Liver (tissue), 9 donors: ENCODE results near the gene LMNTD2. TPM values are rescaled to one million over a fixed set of nuclear protein-coding genes. Genes with fewer than 3 reads are reported as not detected.

Experiments
- DNase-seq: peaks from one replicate; pipeline ENCODE4 v3.0.0-alpha.2; 2017; ENCODE audit warnings: low spot score
- H3K27ac ChIP-seq, 2 donors: one replicate each; pipeline ENCODE4 v1.7.0; 2013; ENCODE audit warnings: inconsistent platforms in 2 of 2, low read length in 2 of 2, control low read depth in 1 of 2, low read depth in 1 of 2, mild to moderate bottlenecking in 1 of 2
- H3K27me3 ChIP-seq, 4 donors: one replicate each; pipeline versions ENCODE4 v1.6.1 to v1.7.0; 2013; ENCODE audit warnings: low read length in 3 of 4, inconsistent platforms in 1 of 4, mild to moderate bottlenecking in 1 of 4, moderate library complexity in 1 of 4; ENCODE audit not compliant: control insufficient read depth in 4 of 4, insufficient read depth in 4 of 4
- H3K36me3 ChIP-seq, 4 donors: one replicate each; pipeline versions ENCODE4 v1.6.1 to v1.7.0; 2013; ENCODE audit warnings: low read length in 3 of 4, mild to moderate bottlenecking in 3 of 4, low read depth in 1 of 4, moderate library complexity in 1 of 4; ENCODE audit not compliant: control insufficient read depth in 4 of 4, insufficient read depth in 3 of 4
- H3K4me1 ChIP-seq, 4 donors: one replicate each; pipeline versions ENCODE4 v1.6.1 to v1.7.0; 2013; ENCODE audit warnings: low read length in 3 of 4, mild to moderate bottlenecking in 3 of 4, moderate library complexity in 1 of 4; ENCODE audit not compliant: control insufficient read depth in 4 of 4, insufficient read depth in 4 of 4
- H3K4me3 ChIP-seq, 3 donors: one replicate each; pipeline versions ENCODE4 v1.6.1 to v1.7.0; 2013; ENCODE audit warnings: low read length in 3 of 3, control low read depth in 1 of 3, low read depth in 1 of 3, mild to moderate bottlenecking in 1 of 3
- H3K9ac ChIP-seq, 2 donors: one replicate each; pipeline ENCODE4 v1.7.0; 2013; ENCODE audit warnings: low read length in 2 of 2, mild to moderate bottlenecking in 2 of 2, moderate library complexity in 2 of 2, control low read depth in 1 of 2, low read depth in 1 of 2
- H3K9me3 ChIP-seq, 4 donors: one replicate each; pipeline versions ENCODE4 v1.6.1 to v1.7.0; 2013; ENCODE audit warnings: low read length in 3 of 4; ENCODE audit not compliant: control insufficient read depth in 4 of 4
- EGR1 ChIP-seq, 2 donors: IDR thresholded peaks; 2 replicates each; pipeline ENCODE4 v1.6.1; 2016 to 2018; ENCODE audit warnings: antibody characterized with exemption in 2 of 2, low read depth in 2 of 2
- FOXA1 ChIP-seq: IDR thresholded peaks from 2 replicates; pipeline ENCODE4 v1.6.1; 2016; ENCODE audit warnings: antibody characterized with exemption
- GABPA ChIP-seq, 2 donors: IDR thresholded peaks in 1 of 2; conservative IDR thresholded peaks in 1 of 2; 2 replicates each; pipeline ENCODE4 v1.6.1; 2016; ENCODE audit warnings: antibody characterized with exemption in 2 of 2, mild to moderate bottlenecking in 1 of 2, moderate library complexity in 1 of 2
- HNF4A ChIP-seq, 2 donors: conservative IDR thresholded peaks; 2 replicates each; pipeline ENCODE4 v1.6.1; 2016; ENCODE audit warnings: antibody characterized with exemption in 2 of 2, mild to moderate bottlenecking in 2 of 2
- HNF4G ChIP-seq: IDR thresholded peaks from 2 replicates; pipeline ENCODE4 v1.6.1; 2016; ENCODE audit warnings: antibody characterized with exemption
- JUND ChIP-seq, 2 donors: IDR thresholded peaks; 2 replicates each; pipeline ENCODE4 v1.6.1; 2016; ENCODE audit warnings: antibody characterized with exemption in 2 of 2
- NR2F2 ChIP-seq: IDR thresholded peaks from 2 replicates; pipeline ENCODE4 v1.6.1; 2016; ENCODE audit warnings: antibody characterized with exemption
- RAD21 ChIP-seq, 2 donors: IDR thresholded peaks; 2 replicates each; pipeline ENCODE4 v1.6.1; 2016; ENCODE audit warnings: antibody characterized with exemption in 2 of 2, mild to moderate bottlenecking in 2 of 2
- RXRA ChIP-seq, 2 donors: IDR thresholded peaks; 2 replicates each; pipeline ENCODE4 v1.6.1; 2017 to 2018; ENCODE audit warnings: antibody characterized with exemption in 2 of 2, mild to moderate bottlenecking in 1 of 2
- SP1 ChIP-seq: IDR thresholded peaks from 2 replicates; pipeline ENCODE4 v1.6.1; 2018; ENCODE audit warnings: antibody characterized with exemption, mild to moderate bottlenecking
- TAF1 ChIP-seq: conservative IDR thresholded peaks from 2 replicates; pipeline ENCODE4 v1.6.1; 2016; ENCODE audit warnings: antibody characterized with exemption, mild to moderate bottlenecking
- YY1 ChIP-seq: IDR thresholded peaks from 2 replicates; pipeline ENCODE4 v1.6.1; 2016; ENCODE audit warnings: antibody characterized with exemption, mild to moderate bottlenecking
- WGBS: extraction: QIAGEN DNeasy Blood & Tissue Kit; methylation state at CpG from one replicate; pipeline ENCODE4 v1.1.7; 2013; 5-methylcytosine and 5-hydroxymethylcytosine counted together
- polyA plus RNA-seq, 2 donors: library from polyadenylated mRNA; stranded (reverse) in 1 of 2; unstranded in 1 of 2; fragments of 200-250 nt in 1 of 2; fragments of >200 nt in 1 of 2; fragmentation: Nextera tagmentation in 1 of 2; extraction: Ambion mirVana in 1 of 2; gene quantifications; one replicate each; pipeline versions ENCODE4 v1.2.1 to v1.2.3, GENCODE V29; 2013 to 2015
- total RNA-seq, 2 donors: library from RNA; depleted of rRNA; stranded (reverse); fragments of >200 nt; gene quantifications; one replicate each; pipeline ENCODE4 v1.2.3, GENCODE V29; 2014
- TF ChIP-seq, protein P1 (sequence below): IDR thresholded peaks from 2 replicates; pipeline ENCODE4 v1.6.1; 2016; ENCODE audit warnings: antibody characterized with exemption
- TF ChIP-seq, protein P2 (sequence below): IDR thresholded peaks from 2 replicates; pipeline ENCODE4 v1.6.1; 2016; ENCODE audit warnings: antibody characterized with exemption, mild to moderate bottlenecking
- TF ChIP-seq, protein P3 (sequence below): IDR thresholded peaks from 2 replicates; pipeline ENCODE4 v1.6.1; 2016; ENCODE audit warnings: antibody characterized with exemption
- TF ChIP-seq, protein P4 (sequence below): fragments of 150-350 bp; IDR thresholded peaks from 2 replicates; pipeline ENCODE4 v1.5.1; 2017; ENCODE audit warnings: improper control_type of control experiment, low read depth, low read length; ENCODE audit not compliant: missing input control
- TF ChIP-seq, protein P5 (sequence below): IDR thresholded peaks from 2 replicates; pipeline ENCODE4 v1.6.1; 2016; ENCODE audit warnings: antibody characterized with exemption
- donor health status: healthy.
- donor health status: healthy.
- donor health status: healthy.
- donor health status: healthy.
- donor health status: healthy.

LMNTD2 gene
- total and polyA plus RNA-seq, 4 donors: 1.2 to 4.6 (median 2.3) TPM

DNA sequence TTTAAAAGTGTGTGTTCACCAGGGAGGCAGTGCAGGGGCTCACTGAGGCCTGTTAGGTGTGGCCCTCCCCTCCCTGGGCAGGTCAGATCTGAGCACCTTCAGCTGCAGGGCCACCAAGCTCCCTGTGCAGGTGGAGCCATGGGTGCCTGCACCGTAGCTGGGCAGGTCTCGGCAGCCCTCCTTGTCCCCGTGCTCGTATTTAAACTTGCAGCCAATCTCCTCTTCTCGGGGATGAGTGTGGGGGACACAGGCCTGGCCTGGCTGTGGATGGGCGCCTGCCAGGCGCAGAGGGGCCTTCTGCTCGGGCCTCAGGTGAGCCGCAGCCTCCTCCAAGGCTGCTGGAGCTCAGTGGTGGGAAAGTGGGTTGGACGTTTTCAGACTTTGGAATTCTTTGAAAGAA, 34.9 kb upstream of the LMNTD2 start:
- no peak for DNase-seq
- WGBS: 96% methylated on average over 10 of the region's 10 CpGs
- H3K36me3 ChIP-seq: peaks cover 28 to 78% (median 53%) of the 10 kb centered on the region in 4 donors

DNA sequence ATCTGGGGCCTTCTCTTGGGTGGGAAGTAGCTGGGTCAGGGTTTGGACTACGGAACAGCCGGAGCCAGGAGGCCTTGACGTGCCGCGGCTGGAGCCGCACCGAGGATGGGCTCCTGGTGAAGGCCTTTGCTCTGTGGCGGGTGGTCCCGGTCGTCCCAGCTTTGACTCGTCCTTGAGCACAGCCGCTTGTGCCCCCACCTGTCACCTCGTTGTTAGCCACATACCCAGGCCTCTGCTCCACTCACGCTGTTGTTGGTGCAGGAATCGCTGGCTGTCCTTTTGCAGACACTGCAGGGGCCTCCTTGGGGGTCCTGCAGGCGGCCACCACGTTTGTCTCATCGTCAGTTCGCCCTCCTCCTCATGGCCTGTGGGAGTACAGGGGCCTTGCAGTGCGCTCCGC, 32.8 kb upstream of the LMNTD2 start:
- Histone ChIP-seq H3K36me3 (peaks cover 31 to 74% (median 49%) of the 10 kb centered on the region in 4 donors), H3K4me3 (no peak overlapping the region), H3K9ac (no peak overlapping the region), H3K9me3 (no peaks in the 10 kb centered on the region), H3K27me3 (no peaks in the 10 kb centered on the region), H3K4me1 (peaks cover 0 to 2% (median under 1%) of the 10 kb centered on the region in 4 donors), H3K27ac (no peak overlapping the region)
- 95% methylated on average over 21 of the region's 21 CpGs for WGBS
- no peak for DNase-seq
- TF ChIP-seq SP1 (no peak), HNF4A (conservative IDR thresholded peaks at IDR 0.05) (no peak), HNF4G (no peak), JUND (IDR thresholded peaks at IDR 0.05) (no peak)
- TF ChIP-seq, protein P1, sequence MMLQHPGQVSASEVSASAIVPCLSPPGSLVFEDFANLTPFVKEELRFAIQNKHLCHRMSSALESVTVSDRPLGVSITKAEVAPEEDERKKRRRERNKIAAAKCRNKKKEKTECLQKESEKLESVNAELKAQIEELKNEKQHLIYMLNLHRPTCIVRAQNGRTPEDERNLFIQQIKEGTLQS: no peak
- TF ChIP-seq, protein P2, sequence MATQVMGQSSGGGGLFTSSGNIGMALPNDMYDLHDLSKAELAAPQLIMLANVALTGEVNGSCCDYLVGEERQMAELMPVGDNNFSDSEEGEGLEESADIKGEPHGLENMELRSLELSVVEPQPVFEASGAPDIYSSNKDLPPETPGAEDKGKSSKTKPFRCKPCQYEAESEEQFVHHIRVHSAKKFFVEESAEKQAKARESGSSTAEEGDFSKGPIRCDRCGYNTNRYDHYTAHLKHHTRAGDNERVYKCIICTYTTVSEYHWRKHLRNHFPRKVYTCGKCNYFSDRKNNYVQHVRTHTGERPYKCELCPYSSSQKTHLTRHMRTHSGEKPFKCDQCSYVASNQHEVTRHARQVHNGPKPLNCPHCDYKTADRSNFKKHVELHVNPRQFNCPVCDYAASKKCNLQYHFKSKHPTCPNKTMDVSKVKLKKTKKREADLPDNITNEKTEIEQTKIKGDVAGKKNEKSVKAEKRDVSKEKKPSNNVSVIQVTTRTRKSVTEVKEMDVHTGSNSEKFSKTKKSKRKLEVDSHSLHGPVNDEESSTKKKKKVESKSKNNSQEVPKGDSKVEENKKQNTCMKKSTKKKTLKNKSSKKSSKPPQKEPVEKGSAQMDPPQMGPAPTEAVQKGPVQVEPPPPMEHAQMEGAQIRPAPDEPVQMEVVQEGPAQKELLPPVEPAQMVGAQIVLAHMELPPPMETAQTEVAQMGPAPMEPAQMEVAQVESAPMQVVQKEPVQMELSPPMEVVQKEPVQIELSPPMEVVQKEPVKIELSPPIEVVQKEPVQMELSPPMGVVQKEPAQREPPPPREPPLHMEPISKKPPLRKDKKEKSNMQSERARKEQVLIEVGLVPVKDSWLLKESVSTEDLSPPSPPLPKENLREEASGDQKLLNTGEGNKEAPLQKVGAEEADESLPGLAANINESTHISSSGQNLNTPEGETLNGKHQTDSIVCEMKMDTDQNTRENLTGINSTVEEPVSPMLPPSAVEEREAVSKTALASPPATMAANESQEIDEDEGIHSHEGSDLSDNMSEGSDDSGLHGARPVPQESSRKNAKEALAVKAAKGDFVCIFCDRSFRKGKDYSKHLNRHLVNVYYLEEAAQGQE: no peak

More for the DNA sequence above, 34.9 kb upstream of the LMNTD2 start:
- Histone ChIP-seq H3K27me3 (no peaks in the 10 kb centered on the region), H3K4me3 (no peak overlapping the region), H3K9ac (no peak overlapping the region), H3K27ac (no peak overlapping the region), H3K9me3 (no peaks in the 10 kb centered on the region), H3K4me1 (no peaks in the 10 kb centered on the region)
- TF ChIP-seq, protein P3, sequence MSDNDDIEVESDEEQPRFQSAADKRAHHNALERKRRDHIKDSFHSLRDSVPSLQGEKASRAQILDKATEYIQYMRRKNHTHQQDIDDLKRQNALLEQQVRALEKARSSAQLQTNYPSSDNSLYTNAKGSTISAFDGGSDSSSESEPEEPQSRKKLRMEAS: no peak
- TF ChIP-seq HNF4G (no peak), JUND (IDR thresholded peaks at IDR 0.05) (no peak), EGR1 (IDR thresholded peaks at IDR 0.05; ENCODE audit: low read depth in 2 of 2) (no peak), HNF4A (conservative IDR thresholded peaks at IDR 0.05) (no peak), RAD21 (IDR thresholded peaks at IDR 0.05) (no peak), TAF1 (no peak), YY1 (no peak), RXRA (IDR thresholded peaks at IDR 0.05) (no peak), NR2F2 (no peak), FOXA1 (no peak), GABPA (IDR thresholded peaks at IDR 0.05 in 1 of 2, conservative IDR thresholded peaks at IDR 0.05 in 1 of 2) (no peak)
- TF ChIP-seq, protein P4, sequence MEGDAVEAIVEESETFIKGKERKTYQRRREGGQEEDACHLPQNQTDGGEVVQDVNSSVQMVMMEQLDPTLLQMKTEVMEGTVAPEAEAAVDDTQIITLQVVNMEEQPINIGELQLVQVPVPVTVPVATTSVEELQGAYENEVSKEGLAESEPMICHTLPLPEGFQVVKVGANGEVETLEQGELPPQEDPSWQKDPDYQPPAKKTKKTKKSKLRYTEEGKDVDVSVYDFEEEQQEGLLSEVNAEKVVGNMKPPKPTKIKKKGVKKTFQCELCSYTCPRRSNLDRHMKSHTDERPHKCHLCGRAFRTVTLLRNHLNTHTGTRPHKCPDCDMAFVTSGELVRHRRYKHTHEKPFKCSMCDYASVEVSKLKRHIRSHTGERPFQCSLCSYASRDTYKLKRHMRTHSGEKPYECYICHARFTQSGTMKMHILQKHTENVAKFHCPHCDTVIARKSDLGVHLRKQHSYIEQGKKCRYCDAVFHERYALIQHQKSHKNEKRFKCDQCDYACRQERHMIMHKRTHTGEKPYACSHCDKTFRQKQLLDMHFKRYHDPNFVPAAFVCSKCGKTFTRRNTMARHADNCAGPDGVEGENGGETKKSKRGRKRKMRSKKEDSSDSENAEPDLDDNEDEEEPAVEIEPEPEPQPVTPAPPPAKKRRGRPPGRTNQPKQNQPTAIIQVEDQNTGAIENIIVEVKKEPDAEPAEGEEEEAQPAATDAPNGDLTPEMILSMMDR: no peak
- TF ChIP-seq, protein P2: no peak
- TF ChIP-seq, protein P1: no peak
- TF ChIP-seq, protein P5, sequence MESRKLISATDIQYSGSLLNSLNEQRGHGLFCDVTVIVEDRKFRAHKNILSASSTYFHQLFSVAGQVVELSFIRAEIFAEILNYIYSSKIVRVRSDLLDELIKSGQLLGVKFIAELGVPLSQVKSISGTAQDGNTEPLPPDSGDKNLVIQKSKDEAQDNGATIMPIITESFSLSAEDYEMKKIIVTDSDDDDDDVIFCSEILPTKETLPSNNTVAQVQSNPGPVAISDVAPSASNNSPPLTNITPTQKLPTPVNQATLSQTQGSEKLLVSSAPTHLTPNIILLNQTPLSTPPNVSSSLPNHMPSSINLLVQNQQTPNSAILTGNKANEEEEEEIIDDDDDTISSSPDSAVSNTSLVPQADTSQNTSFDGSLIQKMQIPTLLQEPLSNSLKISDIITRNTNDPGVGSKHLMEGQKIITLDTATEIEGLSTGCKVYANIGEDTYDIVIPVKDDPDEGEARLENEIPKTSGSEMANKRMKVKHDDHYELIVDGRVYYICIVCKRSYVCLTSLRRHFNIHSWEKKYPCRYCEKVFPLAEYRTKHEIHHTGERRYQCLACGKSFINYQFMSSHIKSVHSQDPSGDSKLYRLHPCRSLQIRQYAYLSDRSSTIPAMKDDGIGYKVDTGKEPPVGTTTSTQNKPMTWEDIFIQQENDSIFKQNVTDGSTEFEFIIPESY: no peak
